GM21360 (cell line): ENCODE measurements around the gene LTBP2.

Source experiments
- ATAC-seq: cut with Tn5 transposase; IDR thresholded peaks from one replicate; pipeline ENCODE4 v1.9.1; 2021; ENCODE audit warnings: mild to moderate bottlenecking, moderate library complexity; ENCODE audit not compliant: unreplicated experiment

LTBP2 gene

DNA sequence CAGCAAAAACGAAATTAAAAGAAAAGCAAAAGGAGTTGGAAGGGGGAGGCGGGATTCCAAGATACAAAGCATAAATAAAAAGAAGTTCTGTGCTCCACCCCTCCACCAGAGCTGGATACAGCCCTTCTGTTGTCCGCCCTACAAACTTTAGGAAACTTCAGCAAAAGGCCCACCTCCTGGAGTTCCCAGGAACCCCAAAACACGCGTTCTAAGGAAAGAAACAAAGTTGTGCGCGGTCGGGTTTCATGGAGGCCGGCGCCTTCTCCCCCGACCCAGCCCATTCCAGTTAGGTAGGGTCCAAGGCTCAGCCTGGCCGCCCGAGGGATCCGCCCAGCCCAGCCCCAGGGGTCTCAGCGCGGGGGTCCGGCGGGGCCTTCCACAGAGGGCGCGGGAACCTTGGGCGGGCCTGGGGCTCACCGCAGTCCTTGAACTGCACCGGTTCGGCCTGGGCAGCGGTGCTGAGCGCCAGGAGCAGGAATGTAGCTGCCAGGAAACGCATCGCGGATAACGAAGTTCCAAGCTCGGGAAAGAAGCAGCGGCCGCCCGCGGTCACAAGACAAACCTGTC lies 119.2 kb downstream of the LTBP2 start, which contains the start of gene NPC2:
NPC2 (minus strand) TSS at position 530 of the 567 bp plus-strand sequence; CDS start at position 499, 31 bp downstream.
- ATAC-seq: peak; percentile 8

DNA sequence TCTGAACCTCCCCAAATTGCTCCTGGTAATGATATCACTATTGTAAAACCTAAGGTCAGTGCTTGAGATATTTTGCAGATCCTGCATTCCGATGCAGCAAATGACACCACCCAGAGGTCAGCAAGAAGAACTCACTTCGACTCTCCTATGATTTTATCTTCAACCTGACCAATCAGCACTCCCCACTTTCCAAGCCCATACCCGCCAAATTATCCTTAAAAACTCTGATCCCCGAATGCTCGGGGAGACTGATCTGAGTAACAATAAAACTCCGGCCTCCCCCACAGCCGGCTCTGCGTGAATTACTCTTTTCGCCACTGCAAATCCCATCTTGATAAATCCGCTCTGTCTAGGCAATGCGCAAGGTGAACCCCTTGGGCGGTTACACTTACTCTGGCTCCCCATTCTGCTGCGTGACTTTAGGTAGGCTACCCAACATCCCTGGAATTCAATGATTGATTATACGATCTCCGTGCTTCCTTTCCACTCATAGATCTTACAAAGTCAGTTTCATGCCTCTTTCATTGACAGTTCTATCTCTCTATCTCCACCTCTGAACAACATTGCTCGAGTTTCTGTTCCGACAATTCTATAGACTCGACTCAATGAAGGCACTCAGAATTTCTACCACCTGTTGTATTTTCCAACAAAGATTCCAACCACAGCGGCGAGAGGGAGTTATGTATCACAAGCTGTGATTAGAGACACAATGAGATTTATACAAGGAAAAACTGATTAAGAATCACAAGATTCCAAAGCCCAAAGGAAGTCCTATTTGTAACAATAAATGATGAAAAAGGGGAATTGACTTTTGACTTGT lies 119.9 kb downstream of the LTBP2 start:
- no peak for ATAC-seq

DNA sequence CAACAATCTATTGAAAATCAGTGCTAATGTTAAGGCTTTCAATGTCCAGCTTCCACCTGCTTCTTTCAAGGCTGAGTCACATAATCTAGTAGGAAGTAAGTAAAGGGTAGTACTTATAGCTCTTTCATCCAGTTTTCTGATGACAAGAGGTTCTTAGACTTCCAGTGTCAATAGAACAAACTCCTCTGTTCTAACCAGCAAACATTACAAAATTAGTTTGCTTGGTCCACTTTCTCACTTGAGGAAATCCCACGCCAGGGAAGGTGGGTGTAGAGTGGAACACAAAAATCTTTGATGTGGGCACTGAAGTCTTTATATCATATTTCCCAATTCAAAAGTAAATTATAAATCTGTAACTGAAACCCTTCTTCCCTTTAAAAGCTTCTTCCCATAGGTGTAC lies 121.6 kb downstream of the LTBP2 start:
- no peak for ATAC-seq

DNA sequence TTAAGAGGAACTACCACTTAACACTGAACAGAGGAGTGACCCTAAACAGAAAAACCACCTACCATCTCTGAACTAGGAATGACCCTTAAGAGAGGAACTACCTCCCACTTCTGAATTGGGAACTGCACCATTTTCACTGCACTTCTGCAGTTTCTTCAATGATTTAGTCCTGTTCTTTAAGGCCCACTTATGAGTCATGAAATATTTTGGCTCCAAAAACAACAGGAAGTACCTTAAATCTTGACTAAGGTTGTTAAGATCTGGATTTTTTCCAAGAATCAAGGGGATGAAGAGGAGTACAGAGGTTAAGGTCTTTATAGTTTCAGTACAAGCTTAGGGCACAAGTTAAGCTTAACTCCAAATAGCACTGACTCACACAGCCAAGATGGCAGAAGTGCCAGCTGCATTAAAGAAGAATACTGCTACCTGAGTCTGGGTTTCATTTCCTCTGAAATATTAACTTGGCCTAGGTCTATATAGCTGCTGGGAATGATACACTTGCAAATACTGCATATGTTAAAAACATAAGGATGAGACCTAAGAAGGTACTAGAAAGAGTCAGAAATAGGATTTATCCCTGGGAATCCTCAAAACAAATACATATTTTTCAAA lies 123.1 kb downstream of the LTBP2 start:
- ATAC-seq: no peak

DNA sequence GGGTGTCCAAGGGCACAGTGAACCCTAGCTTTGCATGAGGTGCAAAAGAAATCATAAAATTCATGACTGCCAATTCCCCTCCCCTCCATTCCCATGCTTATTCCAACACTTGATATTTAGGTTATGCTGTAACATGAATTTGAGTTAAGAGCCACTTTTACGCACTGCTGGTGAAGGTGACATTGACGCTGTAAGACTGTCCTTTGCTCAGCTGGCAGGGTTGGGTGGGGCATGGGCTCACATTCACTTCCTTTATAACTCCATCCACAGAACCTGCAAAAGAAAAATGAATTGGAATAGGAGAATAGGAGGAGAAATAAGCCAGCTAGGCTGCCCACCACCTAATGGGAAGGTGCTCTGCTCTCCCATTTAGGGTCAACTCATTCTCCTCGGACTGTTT lies 125.9 kb downstream of the LTBP2 start:
- no peak for ATAC-seq

DNA sequence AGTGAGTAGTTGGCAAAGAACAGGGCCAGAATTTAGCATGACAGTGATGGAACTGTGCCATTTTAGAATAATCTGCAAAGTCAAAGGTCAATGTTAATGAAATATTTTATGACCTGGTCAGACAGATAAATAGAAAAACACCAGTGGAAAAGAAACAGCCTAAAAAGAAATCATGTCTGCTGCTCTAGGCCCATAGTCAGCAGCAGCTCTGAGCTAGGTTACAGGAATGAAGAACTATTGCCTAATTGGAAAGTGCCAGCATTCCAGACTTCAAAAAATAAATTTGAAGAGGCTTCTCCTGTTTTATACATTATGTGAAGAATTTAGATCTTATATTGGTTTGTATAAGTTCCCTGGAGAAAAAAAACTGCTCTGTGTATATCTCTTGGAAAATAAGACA lies 128.7 kb downstream of the LTBP2 start:
- ATAC-seq: no peak

DNA sequence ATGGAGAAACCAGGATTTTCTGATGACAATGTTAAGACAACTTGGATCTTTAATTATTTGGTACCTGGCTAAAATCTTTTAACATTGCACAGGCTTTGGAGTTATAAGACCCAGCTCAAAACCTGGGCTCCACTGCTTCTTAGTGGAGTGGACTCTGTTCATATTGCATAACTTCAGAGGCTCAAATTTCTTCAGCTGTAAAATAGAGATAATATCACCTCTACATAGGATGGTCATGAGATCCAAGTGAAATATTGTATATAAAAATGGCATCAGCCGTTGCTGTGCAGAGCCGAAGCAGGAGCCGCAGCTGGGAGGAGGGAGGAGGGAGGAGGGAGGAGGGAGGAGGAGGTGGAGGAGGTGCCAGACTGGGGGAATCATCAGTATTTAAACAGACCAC lies 129.5 kb downstream of the LTBP2 start:
- no peak for ATAC-seq

DNA sequence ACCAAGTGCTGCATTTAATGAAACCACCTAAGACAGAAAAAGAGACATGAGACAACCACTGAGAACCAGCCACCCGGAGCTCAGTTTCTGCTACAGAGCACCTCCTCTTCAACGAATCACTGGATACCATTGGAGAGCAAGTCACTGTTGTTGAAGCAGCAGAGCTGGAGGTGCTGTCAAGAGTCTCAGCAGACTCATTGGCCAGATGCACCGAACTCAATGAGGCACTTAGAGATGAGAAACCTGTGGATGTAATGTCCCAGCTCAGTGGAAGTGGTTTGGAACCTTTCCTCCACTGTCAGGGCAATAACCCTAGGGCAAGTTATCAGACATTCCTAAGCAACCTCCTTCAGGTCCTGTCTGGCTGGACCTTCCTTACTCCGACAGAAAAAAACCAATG lies 132.0 kb downstream of the LTBP2 start:
- ATAC-seq: no peak

DNA sequence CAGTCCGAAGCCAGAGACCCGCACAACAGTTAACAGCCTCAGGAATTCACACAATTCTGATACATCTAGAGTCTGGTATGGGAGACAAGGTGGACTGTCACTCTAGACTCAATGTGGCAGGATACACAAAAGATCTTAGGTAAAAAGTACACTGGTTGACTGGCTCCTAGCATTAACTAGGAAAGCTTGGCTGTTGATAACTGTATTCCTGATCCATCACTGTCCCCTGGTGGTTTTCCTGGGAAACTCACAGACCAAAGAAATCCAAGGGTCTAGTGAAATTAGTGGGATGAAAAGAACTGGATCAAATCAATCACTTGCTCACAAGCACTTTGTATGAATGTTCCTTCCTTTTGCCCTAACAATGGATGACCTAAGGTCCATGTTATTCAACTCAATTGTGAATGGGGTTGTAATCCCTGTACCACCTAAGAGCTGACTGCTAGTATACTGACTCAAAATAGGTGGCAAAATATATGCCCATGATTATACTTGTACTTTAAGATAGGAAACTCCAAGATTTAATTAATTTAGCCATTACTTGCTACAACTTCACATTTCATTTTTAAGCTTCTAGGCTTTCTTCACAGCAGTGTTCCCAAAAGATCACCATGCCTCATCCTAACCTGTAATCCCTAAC lies 132.9 kb downstream of the LTBP2 start:
- ATAC-seq: no peak

DNA sequence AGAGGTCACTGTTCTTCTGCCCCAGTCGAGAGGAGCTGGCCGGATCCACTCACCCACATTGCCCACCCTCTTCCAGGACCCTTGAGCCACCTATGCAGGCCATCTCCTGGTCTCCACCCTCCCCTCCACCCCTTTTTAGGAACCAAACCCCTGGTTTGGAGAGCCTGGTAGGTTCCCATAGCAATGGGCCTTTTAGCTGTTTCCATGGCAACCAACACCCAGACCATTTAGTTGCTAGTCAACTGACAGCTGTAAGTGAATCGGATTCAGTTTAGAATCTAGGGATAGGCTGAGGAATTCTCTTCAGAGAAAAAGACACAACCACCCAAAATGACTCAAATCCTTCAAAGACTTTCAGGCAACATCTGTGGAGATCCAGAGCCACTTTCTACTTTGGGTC lies 135.4 kb downstream of the LTBP2 start:
- no peak for ATAC-seq

DNA sequence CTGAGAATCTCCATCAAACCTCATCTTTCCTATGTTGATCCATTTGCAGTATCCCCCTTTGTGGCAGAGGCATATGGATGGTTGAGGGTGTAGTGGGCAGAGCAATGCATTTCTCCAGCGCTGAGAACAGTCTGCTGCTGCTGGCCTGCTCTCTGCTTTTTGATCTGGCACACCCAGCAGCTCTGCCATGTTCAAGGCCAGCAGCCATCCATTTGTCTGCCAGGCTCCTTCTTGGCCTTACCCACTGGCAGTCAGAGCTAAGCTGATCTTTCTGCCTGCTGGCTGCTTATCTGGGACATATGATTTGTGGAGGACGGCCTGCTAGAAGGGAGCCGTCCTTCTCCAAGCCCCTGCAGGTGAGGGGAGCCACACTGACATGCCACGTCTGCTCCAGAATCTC lies 135.9 kb downstream of the LTBP2 start:
- no peak for ATAC-seq

DNA sequence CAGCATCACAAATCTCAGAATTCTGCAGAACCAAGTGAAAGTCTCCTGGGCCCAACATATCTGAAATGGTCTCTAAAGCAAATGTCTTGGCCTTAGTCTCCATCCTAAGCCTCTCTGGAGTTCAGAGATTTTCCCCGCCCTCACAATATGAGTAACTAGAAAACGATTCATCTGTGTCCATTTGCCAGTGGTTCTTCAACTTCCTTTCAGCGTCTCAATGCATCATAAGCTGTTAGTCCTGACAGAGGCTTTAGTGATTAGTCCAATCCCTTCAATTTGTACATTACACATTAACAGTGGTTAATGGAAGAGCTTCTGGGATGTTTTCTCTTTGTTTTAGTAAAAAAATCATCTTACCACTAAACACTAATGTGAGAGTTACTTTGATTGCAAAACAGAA lies 136.4 kb downstream of the LTBP2 start:
- no peak for ATAC-seq

DNA sequence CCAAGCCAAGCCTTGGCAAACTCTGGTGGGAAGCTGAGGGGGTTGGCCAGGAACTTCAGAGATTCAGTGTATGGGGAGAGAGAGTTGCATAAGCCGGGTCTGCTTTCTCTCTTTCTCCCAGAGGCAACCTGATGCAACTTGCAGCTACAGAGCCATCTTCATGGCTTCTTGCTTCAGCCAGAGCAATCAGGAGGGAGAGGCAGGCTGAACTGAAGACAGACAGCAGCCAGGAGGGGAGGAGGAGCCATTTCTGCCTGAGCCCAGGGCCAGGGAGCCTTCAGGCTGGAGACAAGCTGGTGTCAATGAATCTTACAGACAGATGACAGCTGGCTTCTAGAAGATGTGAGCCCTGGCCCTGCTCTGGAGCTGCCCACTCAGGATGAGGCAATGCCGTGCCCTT lies 137.7 kb downstream of the LTBP2 start:
- ATAC-seq: no peak

DNA sequence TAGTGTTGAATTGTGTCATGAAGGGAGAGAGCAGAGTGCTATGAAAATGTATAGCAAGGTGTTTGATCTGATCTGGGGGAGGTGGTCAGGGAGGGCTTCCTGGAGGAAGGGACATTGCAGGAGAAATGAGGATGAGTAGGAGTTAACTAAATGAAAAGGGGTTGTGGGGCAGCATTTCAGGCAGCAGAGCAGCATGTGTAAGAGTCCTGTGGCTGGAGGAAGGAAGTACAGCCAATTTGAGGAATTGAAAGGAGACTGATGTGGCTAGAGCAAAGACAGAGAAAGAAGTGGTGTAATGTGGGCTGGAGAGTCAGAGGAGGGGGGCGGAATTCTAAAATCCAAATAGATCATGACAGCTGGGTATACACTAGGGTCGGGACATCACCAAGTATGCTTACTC lies 139.4 kb downstream of the LTBP2 start:
- ATAC-seq: no peak

DNA sequence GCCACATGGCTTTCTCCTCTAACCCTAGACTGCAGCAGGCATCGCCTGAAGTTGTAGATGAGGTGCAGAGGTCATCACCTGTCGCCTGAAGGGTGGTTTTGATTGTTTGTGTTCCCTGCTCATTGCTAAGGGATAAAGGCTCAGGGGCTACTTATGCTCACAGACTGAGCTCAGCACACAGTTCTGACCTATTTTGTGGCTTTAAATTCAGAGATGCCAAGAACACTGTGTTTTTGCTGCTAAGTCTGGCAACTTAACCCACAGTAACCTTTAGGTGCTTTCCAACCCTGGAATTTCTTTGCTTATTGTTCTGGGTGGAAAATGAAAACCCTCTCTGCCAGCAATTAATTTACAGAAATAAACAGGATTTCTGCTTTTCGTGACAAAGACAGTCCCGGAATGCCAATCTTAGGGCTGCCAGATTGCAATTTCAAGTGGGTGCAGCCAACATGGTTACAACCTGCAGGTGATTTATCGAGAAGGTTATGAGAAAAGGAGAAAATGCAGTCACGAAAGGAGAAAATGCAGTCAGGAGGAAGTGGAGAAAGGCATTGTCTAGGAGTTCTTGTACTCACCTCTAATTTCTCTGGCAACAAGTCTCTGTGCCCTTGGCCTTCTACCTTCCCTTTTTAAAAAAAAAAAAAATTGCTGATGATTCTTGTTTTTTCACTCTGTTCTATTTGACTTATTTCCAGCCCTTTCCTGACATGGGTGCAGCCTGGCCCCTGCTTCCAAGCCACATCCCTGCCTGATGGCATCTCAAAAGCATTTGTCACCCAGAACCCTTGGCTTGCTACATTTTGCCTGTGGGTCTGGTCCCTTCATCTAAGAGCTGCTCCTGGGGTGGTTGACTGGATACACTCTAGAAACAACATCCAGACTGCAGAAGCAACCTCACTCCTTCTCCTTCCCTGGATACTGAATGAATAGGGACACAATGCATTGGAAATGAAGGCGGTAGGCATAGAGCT lies 142.2 kb downstream of the LTBP2 start:
- ATAC-seq: no peak

DNA sequence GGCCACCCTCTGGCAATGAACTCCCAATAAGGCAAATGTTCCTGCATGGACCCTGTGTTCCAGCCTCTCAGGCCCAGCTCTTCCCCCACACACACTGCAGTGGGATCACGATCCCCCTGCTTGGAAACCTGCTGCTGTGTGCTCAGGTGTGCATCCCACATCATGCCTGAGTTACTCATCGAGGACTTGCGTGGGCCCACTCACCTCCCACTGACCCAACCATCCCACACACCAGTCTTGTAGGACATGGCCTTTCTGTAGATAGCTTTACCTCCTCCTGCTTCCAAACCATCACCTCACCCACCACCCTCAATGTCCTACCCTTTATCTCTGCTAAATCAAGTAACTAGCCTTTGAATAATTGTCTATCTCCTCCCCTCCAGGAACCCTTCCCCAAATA lies 143.5 kb downstream of the LTBP2 start:
- ATAC-seq: no peak

DNA sequence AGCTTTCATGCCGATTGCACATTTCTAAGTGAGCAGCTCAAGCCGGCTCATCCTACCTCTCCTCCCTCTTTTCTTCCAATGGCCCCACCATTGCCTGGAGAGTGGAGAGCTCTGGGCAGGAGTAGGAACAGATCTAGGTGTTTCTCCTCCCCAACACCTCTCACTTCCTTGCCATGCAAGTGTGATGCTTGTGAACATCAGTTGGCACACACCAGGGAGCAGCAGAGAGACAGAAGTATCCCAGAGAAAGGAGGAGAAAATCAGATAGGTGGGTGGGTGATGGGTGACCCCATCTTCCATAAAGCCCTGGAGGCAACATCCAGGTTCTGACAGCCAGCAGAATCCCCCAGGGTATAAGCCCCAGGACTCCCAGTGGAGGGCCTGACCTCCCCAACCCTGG lies 146.7 kb downstream of the LTBP2 start:
- no peak for ATAC-seq

DNA sequence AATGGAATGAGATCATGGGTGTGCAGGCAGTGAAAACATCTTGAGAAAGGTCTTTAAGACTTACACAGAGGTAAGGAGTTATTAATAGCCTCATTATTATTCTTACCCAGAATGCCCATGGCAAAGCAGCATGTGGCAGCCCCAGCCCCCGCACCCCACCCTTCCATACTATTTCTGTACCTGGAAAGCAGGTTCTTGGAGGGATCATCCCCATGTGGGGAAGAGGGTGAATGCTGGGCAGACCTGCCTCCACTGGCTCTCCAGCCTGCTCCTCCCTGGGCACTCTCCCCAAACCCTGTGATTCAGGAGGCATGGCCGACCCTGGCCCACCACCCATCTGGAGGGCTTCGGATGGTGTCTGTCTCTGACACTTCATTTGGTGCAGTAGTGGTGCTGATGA lies 147.3 kb downstream of the LTBP2 start:
- no peak for ATAC-seq

DNA sequence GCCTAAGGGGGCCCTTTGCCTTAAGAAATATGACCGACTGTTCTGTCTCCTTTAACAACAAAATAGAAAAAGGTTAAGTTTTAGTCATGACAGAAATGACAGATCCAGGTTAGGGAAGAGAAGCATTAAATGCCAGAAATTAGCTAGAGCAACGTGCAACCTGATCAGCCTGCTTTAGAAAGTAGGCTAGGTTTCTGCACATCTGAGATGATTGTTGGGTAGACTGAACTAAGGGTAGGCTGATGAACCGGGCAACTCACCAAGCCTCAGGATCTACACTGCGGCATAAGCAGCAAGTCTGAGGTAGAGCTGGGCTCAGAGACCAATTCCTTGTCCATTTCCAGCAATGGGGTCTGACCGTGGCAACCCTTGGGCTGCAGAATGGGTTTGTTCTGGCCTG lies 148.3 kb downstream of the LTBP2 start:
- no peak for ATAC-seq

DNA sequence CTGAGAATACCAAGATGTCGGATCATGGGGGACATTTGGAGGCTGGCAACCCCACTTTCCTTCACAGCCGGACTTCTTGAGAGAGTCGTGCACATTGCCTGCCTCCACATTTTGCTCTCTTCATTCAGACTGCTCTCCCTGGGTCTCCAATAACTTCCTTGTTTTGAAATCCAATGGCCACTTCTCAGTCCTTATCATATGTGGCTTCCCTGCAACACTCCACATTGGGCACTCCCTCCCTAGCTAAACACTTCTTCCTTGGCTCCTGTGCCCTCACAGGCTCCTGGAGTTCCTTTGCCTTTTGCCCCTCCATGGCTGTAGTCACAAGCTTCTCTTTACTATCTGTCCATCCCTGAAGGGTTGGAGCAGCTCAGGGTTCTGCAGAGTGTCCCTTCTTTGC lies 149.0 kb downstream of the LTBP2 start:
- no peak for ATAC-seq

DNA sequence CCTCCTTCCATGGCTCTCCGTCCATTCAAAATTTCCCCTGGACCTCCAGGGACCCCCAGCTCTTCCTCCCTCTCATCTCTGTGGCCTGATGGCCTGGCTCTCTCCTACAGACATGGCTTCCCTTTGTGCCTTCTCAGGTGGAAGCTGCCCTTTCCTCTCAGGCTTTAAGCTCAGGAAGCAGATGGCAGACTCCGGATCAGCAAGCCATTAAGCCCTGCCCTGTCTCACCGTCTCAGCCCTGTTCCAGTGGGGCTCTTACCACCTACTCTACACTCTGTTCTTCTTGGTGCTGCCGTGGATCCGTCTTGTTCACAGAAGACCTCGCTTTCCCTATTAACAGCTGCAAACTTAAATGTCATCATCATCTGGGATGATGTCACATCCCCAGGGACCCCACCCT lies 152.1 kb downstream of the LTBP2 start:
- ATAC-seq: no peak
